GM21423 (cell line): Measurements from ENCODE around the gene CERS2.

Experiments
- ATAC-seq: cut with Tn5 transposase; IDR thresholded peaks from one replicate; pipeline ENCODE4 v1.9.1; 2021; ENCODE audit warnings: mild to moderate bottlenecking, moderate library complexity; ENCODE audit not compliant: unreplicated experiment

CERS2 gene, protein sequence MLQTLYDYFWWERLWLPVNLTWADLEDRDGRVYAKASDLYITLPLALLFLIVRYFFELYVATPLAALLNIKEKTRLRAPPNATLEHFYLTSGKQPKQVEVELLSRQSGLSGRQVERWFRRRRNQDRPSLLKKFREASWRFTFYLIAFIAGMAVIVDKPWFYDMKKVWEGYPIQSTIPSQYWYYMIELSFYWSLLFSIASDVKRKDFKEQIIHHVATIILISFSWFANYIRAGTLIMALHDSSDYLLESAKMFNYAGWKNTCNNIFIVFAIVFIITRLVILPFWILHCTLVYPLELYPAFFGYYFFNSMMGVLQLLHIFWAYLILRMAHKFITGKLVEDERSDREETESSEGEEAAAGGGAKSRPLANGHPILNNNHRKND

DNA sequence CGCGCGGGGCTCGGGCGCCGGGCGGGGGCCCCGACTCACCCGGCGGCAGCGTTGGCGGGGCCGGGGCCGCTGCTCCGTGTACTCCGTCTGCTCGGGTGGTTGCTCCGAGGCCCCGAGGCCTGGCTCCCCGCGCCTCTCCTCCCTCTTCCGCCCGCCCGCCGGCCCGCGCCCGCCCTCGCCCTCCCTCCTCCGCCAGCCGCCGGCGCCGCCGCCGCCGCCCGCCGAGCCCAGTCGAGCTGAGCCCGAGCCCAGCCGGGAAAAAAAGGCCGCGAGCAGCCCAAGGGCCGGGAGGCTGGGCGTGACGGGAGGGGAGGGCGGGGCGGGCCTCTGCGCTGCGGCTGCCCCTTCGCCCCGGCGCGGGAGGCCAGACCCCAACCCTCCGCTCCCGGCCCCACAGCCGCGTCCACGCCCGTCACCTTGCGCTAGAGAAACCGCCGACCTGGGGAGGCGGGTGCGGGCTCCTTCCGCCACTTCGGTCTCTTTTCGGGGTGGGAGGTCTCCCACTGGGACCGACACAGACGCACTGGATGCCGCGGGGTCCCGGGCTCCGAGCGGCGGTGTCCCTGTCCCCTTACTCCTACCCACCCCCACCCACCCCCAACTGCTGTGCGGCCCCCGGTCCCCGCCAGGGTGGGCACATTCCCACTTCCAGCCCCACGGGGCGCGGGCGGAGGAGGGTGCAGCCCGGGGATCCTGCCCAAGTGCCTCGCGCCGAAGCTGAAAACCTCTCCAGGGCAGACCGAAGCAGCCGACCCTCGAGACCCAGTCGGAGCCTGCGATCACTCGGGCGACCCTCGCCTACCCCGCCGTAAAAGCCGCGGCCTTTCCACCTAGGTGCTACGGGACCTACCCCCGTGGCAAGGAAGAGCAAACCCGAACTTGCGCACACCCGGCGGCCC is at the start of gene CERS2:
Gene CERS2 (minus strand): TSS at position 256 of the 899 bp plus-strand sequence. CDS start 5,745 bp downstream, outside the sequence.
- ATAC-seq, result peak; percentile 45

DNA sequence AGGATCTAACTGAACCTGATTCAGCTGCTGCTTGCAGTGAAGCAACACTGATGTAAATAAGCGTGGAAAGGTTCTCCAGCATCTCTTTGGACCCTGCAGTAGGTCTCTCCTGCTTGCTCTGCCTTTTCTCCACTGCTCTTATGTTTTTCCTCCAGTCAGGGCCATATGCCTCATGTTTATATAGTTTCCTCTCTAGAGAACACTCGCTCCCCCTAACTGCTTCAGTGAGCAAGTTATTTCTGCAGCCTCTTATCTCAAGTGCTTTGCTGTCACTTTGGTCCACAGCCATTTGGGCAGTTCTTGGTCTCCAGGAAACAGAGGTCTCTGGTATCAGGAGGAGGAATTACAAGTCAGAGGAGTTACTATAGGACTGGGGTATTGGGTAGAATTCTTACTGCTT is 38.9 kb upstream of the CERS2 start:
- no peak for ATAC-seq

DNA sequence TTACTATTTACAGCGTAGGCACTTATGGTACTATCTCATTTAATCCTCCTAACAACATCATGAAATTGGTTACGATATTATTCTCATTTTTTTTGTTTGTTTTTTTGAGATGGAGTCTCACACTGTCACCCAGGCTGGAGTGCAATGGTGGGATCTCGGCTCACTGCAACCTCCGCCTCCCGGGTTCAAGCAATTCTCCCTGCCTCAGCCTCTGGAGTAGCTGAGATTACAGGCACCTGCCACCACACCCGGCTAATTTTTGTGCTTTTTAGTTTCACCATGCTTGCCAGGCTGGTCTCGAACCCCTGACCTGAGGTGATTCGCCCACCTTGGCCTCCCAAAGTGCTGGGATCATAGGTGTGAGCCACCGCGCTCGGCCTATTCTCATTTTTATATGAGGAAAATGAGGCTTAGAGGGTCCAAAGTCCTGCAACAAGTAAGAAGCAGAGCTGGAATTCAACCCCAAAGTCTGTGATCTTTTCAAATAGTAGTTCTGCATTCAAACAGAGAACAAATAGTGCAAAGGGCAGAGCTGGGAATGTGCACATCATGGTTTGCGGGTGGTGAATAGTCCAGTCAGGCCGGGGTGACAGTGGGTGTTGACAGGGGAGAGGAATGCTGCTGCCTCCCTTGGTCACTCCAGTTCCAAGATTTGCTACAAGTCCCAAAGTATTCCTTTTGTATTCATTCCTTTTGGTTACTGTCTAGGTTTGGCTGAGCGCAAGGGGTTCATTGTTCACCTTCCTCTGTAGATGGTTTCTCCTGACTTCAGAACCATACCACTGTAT is 38.2 kb upstream of the CERS2 start:
- no peak for ATAC-seq

DNA sequence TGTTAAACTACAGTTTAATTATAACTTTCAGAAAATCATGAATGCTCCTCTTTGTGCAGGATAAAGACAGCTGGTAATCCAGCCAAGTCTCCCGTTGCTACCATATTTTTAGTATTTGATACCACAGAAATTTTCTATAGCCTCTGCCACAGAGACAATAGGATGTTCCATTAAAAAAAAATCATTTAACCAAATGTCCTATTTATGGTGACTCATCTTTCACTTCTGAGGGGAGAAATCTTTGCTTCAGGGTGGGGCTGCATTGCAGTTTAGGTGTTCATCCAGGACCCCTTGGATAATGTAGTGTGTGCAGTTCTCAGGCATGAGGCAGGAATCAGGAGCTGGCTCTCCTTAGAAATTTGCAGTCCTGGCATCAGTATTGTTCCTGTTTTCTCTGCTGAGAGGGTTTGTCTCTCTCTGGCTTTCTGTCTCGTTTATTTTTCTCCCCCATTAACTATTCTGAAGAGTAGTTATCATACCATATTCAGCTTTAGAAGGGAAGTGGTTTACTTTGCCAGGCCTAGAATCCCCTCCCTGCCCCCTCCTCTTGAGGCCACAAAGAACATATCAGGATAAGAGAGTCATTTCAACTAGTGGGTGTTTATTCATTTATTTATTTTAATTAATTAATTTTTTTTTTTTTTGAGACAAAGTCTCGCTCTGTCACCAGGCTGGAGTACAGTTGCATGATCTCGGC is 36.7 kb upstream of the CERS2 start:
- ATAC-seq, result no peak

DNA sequence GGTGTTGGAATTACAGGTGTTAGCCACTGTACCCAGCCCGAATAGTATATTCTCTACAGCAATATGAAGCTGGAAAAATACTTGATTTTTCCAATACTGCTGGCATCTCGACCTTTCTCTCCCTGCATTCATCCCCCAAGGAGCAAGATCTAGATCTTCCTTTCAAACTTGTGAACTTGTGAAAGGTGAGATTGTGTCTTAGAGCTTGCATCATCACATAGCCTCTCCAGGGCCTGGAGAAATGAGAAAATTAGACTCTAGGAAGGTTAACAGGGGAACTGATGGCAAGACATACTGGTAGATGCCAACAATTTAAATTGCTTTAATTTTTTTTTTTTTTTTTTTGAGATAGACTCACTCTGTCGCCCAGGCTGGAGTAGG is 35.7 kb upstream of the CERS2 start:
- ATAC-seq, result no peak

DNA sequence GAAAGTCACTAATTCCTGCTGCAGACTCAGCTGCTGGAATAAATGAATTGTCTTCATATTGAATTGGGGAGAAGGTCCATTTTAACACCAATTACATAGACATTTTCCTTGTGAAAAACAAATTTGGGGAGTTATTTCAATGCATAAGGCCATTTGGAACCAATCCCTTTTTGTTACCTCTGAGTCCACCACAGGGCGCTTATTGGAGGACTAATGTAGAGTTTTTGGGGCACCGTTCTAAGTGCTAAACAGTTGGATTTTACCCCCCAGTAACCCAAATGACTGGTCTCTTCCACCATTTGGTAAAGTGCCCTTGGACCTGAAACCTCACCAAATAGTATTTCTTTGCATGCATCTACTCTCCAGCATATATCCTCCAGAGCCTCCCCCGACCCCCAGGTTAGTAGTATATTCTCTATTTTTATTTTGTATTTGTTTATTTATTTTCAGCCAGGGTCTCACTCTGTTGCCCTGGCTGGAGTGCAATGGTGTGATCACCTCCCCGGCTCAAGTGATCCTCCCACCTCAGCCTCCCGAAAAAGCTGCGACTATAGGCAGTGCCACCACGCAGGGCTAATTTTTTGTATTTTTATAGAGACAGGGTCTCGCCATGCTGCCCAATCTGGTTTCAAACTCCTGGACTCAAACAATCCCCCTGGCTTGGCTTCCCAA is 35.2 kb upstream of the CERS2 start:
- no peak for ATAC-seq

DNA sequence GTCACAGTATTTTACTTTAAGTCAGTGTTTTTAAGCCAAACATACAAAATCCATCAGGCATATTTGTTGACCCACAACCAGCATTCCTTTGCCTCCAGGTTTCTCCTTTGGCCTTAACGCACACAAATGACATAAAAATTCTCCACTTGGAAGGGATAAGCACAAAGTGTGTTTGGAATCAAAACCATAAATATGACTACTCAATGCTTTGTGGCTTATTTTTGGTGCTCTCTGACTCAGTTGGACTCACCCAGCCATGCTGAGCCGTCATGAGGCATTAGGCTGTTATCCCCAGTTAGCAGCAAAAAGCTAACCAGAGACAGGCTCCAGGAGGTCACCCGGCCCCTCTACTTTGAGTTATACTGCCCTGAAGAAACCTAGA is 34.6 kb upstream of the CERS2 start:
- ATAC-seq, result no peak

DNA sequence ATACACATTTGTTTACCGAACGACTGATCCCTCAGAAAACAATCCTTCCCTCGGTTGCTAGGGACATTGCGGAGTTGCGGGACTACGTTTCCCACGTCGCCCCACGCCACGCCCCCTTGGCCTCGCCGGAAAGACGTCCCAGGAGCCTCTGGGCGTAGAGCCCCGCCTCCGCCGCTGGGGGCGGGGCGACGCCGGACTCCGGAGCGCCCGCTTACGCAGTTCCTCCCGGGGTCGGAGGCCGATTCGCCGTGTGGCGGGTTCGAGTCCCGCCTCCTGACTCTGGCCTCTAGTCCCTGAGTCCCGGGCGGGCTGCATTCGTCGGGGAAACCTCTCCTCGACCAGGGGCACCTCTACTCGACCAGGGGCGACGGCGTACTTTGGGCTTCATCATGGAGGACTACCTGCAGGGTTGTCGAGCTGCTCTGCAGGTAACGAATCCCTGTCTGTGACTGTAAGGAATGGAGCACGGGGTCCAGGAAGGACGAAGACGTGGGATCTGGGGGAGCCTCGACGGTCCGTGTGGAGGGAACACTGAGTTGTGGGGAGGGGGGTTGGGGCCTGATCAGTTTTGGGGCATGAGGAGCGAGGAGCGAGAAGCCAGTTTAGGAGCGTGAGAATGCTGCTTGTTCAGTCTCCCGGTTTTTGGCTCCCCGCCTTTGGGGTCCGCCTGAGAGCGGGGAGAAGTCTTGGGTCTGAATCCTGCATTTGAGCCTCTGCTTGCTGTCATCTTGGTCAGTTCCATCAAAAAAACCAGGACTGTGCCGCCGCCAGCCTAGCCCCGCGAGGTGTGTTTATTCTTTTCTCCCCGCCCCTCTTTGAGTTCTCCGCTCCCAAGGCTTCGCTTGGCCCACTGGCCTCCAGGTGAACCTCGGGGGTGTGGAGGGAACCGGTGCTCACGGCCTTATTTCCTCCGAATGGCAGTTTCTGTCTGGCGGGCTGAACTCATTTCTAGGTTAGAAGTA is 33.9 kb upstream of the CERS2 start, which contains the start of gene PRUNE1:
Gene PRUNE1 (plus strand): TSS at position 206 of the 962 bp plus-strand sequence. CDS start 184 bp downstream, at position 390.
- ATAC-seq, result peak; percentile 73

DNA sequence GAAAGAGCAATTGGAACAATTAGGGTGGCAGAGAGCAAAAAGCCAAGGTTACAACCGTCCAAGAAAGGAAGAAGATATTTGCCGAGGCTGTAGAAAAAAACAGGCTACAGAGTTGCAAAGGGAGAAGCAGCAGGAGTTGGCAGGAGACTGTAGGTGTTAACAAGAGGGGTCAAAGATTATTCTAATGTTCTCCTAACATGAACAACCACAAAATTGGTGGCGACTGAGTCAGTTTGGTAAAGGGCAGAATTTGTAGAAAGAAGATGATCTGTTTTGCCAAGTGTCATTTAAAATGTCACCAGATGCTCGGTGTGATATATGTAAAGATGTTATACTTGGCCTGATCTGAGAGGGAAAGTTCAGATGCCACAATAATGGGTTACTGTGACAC is 33.2 kb upstream of the CERS2 start:
- no peak for ATAC-seq

DNA sequence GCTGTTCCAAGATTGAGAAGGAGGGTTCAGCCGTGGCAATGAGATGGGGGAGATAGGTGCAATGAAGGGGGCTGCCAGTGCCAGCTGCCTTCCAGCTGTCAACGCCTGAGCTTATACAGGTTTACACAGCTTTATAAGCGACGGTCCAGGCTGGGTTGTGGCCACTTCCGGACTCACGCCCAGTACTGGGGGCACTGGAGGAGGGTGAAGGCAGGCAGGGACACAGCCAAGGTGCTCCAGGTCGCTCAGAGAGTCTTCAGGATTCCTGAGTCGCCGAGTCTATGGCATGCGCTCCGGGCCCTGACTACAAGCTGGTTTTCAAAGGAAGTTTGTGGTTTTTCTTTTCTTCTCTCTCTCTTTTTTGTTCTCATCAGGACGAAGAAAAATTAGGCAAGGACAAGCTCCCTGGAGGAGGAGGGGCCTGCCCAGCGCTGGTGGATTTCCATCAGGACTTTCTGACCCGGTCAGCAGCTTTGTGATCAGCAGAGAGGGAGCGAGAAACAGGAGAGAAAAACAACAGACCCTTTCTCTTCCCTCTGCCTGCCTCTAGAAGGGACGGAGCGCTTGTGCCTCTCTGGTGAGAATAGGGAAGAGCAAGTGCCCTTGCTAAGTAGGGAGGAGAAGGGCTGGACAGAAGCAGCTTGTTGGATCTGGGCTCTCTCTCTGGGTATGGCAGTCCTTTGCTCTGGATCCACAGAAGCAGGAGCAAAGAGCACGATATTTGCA is 31.9 kb upstream of the CERS2 start, which contains the start of gene MINDY1:
Gene MINDY1 (minus strand): TSS at position 576 of the 726 bp plus-strand sequence. CDS start 4,285 bp downstream, outside the sequence.
- ATAC-seq, result peak; percentile 35

DNA sequence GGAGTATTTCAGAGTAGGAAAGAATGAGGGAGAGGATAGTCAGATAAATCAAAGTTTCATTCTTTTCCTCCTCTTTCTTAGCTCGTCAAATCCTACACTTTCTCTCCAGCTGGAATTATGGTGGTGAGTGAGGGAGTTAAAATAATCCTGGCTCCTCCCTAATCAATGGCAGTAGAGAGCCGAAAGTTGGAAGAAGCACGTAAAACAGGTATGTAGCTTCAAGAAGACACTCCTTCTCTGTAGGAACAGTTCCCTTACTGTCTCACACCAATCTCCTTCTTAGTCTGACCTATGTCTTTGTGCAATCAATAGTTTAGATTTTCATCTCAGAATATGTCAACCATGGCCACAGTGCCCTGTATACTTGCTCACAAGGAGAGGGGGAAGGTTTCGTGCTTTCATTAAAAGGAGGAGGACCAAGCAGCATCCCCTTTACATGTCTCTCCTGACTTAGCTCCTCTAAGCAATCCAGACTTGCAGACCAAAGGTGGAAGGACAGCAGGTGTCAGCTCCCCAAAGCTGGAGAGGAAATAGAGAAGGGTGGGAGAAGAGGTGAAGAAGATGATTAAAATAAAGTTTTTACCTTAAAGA is 31.2 kb upstream of the CERS2 start:
- no peak for ATAC-seq

DNA sequence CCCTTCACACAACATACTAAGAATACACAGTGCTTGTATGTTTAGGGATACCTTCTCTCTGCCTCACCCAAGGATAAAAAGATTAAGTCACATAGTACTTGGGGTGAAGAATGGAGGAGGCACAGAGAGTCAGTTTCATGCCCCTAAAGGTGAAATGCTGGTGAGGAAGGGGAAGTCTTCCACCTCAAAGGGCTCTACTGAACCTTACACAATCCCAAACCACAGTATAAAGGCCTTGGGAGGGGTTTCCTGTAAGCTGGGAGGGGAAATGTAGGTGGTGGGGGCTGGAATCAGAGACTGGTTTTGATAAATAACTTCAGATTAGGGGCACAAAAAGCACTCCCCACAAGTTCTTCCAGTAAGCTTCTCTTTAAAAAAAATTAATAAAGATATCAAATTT is 28.5 kb upstream of the CERS2 start:
- ATAC-seq, result no peak

DNA sequence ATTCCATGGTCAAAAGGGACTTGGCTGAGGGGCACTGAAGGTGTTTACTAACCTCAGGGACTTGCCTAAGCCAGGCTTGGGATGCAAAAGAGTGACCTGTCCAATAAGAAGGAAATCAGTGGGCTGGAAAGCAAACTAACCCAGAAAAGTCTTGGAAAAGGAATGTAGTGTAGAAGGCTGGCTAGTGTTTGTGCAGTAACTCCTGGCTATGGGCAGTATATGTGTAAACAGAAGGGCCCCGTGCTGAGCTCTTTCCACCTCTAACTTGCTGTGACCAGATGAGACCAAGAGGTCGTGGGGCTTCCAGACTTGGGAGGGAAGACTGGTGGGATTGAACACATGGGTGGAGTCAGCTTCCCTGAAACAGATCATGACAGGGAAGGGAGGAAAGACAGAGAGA is 28.0 kb upstream of the CERS2 start:
- ATAC-seq, result no peak

DNA sequence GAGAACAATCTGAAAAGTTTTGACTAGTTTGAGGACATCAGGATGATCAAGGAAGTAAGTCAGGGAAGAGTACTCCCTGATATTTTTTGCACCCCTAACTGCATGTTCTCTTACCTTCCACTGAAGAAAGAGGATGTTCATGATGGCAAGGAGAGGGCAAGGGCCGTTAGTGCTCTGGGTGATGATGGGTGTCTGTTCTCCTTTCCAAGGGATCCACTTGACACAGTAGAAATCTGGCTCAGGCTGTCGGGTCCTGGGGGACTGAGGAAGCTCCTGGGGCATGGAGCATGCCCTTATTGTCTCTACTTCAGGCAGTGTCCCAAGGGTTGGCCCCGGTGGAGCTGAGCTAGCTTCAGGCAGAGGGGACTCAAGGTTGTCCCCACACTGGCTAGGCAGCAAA is 27.4 kb upstream of the CERS2 start:
- no peak for ATAC-seq

DNA sequence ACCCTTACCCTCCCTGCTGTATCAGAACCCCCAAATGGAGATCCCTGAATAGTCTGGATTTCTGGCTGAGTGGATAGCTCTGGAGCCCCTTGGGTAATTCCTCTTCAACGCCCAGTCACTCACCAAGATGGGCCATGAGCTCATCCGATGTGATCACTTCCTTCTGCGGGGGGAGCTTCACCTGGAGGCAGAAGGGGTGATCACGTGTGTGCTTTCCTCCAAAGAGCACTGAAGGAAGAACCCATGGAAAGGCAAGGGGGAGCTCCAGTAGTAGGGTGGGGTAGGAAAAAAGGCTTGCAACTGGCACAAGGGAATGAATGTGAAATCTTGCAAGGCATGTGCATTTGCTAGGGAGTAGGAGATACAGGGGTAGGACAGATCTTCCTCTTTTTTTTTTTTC is 27.0 kb upstream of the CERS2 start:
- ATAC-seq, result no peak

DNA sequence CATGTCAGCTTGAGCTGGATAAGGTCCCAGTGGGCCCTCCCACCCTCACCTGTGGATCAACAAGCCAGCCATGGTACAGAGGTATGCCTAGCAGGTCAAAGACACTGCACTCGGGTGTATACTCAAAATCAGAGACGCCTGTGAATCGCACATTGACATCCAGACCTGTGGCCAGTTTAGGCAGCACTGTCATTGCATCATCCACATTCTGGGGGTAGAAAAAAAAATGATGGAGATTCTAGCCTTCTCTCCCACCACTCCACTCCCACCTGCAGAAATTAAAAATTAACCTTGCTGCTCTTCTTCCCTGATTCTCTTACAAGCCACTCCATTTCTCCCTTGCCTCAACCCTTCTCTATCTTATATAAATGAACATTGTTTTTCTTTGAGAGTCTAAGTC is 25.8 kb upstream of the CERS2 start:
- no peak for ATAC-seq

DNA sequence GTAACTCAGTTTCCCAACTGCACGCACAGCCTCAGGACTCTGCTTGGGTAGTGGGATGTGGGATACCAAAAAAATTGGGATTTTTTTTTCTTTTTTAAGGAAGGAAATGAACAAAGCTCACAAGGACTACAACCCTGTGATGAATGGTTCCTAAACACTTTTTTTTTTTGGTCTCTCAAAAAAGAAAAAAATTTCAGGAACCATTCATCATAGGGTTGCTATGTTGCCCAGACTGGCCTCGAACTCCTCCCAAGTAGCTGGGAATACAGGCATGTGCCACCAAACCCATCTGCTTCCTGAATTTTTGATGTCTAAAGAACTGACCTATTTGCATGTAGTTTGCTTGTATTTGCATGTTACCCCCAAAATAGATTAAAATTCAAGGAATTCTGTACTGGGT is 25.3 kb upstream of the CERS2 start:
- ATAC-seq, result no peak
